Activated T-helper 9 cell treated with anti-CD3 and anti-CD28 coated beads, Interleukin-2, amount 50 U/mL, for 16 hours (primary cell): ENCODE results near the gene FEM1B.

ENCODE experiments used
- DNase-seq: peaks from one replicate; pipeline ENCODE4 v3.0.0-alpha.2; 2020; ENCODE audit warnings: low read depth

The FEM1B gene

GRCh38 chr15:68326711-68327354 lies 49.3 kb downstream of the FEM1B start:
- no peak for DNase-seq

- no peak for DNase-seq
Measured at GRCh38 chr15:68328443-68328842, 50.9 kb downstream of the FEM1B start.

GRCh38 chr15:68328964-68329363 lies 51.4 kb downstream of the FEM1B start:
- DNase-seq, result no peak

GRCh38 chr15:68330416-68330815 lies 52.9 kb downstream of the FEM1B start:
- no peak for DNase-seq

GRCh38 chr15:68330901-68331300 lies 53.4 kb downstream of the FEM1B start:
- no peak for DNase-seq

- DNase-seq, result no peak
Measured at GRCh38 chr15:68332266-68332665, 54.7 kb downstream of the FEM1B start.

GRCh38 chr15:68333775-68334470 lies 56.4 kb downstream of the FEM1B start:
- no peak for DNase-seq

- no peak for DNase-seq
Measured at GRCh38 chr15:68334661-68335124, 57.1 kb downstream of the FEM1B start.

- DNase-seq, result no peak
Measured at GRCh38 chr15:68335251-68335650, 57.7 kb downstream of the FEM1B start.

GRCh38 chr15:68335655-68336054 lies 58.1 kb downstream of the FEM1B start:
- DNase-seq, result no peak

- DNase-seq, result no peak
Measured at GRCh38 chr15:68336516-68336915, 59.0 kb downstream of the FEM1B start.

GRCh38 chr15:68337826-68338225 lies 60.3 kb downstream of the FEM1B start:
- no peak for DNase-seq

GRCh38 chr15:68339481-68339880 lies 61.9 kb downstream of the FEM1B start:
- no peak for DNase-seq

- DNase-seq, result no peak
Measured at GRCh38 chr15:68340726-68341671, 63.5 kb downstream of the FEM1B start.

GRCh38 chr15:68341760-68342725 lies 64.5 kb downstream of the FEM1B start:
- DNase-seq, result no peak

GRCh38 chr15:68343579-68344225 lies 66.2 kb downstream of the FEM1B start:
- DNase-seq, result no peak

- no peak for DNase-seq
Measured at GRCh38 chr15:68344600-68344999, 67.1 kb downstream of the FEM1B start.
